AG04450 (cell line): ENCODE results near the gene MAPRE2. TPM values are rescaled to one million over a fixed set of nuclear protein-coding genes. Genes with fewer than 3 reads are reported as not detected.

Source experiments
- CTCF ChIA-PET: fragments of 300-600, 350-600 bp; formaldehyde crosslinking; extraction: SDS; loops from one replicate; lab custom pipeline; 2022; ENCODE audit warnings: antibody characterized with exemption, inconsistent platforms; lab: Charles Lee
- POLR2A ChIA-PET: fragments of 350-600 bp; formaldehyde crosslinking; extraction: SDS; loops from one replicate; lab custom pipeline; 2021; ENCODE audit warnings: antibody characterized with exemption, inconsistent platforms; lab: Yijun Ruan, JAX
- DNase-seq: peaks from one replicate; pipeline ENCODE4 v3.0.0-alpha.2; 2011; ENCODE audit warnings: low read depth, low spot score
- H3K27ac ChIP-seq: one replicate; pipeline ENCODE4 v1.5.1; 2012; ENCODE audit warnings: low read depth, low read length, control low read depth
- H3K27me3 ChIP-seq: one replicate; pipeline ENCODE4 v1.6.0; 2012; ENCODE audit warnings: low read length; ENCODE audit not compliant: control insufficient read depth, insufficient read depth
- H3K4me3 ChIP-seq: 2 replicates; pipeline ENCODE4 v1.5.1; 2011; ENCODE audit warnings: mild to moderate bottlenecking, low read depth, low read length, control low read depth
- H3K9me3 ChIP-seq: 2 replicates; pipeline ENCODE4 v1.5.1; 2012; ENCODE audit warnings: low read length; ENCODE audit not compliant: control insufficient read depth, insufficient read depth
- CTCF ChIP-seq: IDR thresholded peaks from 2 replicates; pipeline ENCODE4 v1.5.1; 2011; ENCODE audit warnings: low read depth, low read length, control low read depth, inconsistent platforms
- polyA plus RNA-seq: library from polyadenylated mRNA; depleted of rRNA; stranded (reverse); fragments of >200 nt; gene quantifications from 2 replicates; pipeline ENCODE4 v1.2.3, GENCODE V29; 2011

The MAPRE2 gene
- polyA plus RNA-seq, 1 experiment = 48.8 TPM

GRCh38 chr18:35178260-35178659 lies 137.0 kb downstream of the MAPRE2 start:
- POLR2A ChIA-PET = no interaction called here
- no peak overlapping the region for H3K27ac ChIP-seq
- TF ChIP-seq CTCF = no peak

GRCh38 chr18:35179906-35180305 lies 138.7 kb downstream of the MAPRE2 start:
- Histone ChIP-seq H3K4me3 (no peak overlapping the region), H3K9me3 (no peaks in the 10 kb centered on the region), H3K27ac (no peak overlapping the region), H3K27me3 (peaks cover 6% of the 10 kb centered on the region)
- TF ChIP-seq CTCF = no peak
- ChIA-PET CTCF (no interaction called here), POLR2A (no interaction called here)
- DNase-seq = no peak

More at GRCh38 chr18:35178260-35178659, 137.0 kb downstream of the MAPRE2 start:
- no peak for DNase-seq
- CTCF ChIA-PET = no interaction called here
- H3K4me3 ChIP-seq = no peak overlapping the region
- H3K27me3 ChIP-seq = no peaks in the 10 kb centered on the region
- no peaks in the 10 kb centered on the region for H3K9me3 ChIP-seq

DNA sequence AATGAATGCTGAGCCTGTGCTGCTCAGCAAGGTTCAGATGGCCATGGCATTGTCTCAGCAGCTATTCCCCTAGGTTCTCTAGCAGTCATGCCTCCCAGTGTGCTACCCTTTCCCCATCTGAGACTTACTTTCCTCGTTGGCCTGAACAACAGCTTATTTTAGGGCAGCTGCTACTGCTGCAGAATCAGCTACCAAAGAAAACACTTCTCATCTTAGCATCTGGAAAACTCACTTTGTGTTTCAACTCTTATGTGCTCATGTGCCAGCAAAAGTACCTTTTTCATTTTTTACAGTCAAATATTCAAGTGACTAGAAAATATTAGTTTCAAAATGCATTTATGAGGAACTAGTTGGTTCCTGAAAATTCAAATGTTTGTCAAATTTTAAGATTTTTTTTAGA lies 139.2 kb downstream of the MAPRE2 start:
- CTCF ChIA-PET = no interaction called here
- no peak for DNase-seq
- Histone ChIP-seq H3K27me3 (peaks cover 6% of the 10 kb centered on the region), H3K27ac (no peak overlapping the region), H3K4me3 (no peak overlapping the region), H3K9me3 (no peaks in the 10 kb centered on the region)
- POLR2A ChIA-PET = no interaction called here
- no peak for TF ChIP-seq CTCF

DNA sequence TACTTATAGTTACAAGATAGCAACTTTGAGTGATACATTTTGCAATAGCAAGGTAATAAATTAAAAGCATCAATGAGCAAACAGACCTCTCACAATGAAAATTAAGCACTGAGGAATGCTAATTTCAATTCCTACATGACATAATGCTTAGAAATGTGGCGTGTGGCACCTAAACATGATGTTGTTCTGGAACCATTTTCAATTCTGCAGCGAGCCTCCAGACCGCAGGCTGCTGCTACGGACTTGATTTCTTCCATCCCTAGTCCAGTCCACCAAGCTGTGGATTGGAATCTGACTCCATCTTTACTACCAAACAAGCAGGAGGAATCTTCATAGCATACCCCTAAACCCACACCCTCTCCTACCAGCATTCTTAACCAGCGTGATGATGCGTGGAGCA lies 140.9 kb downstream of the MAPRE2 start:
- Histone ChIP-seq H3K4me3 (no peak overlapping the region), H3K27me3 (peaks cover 6% of the 10 kb centered on the region), H3K27ac (no peak overlapping the region), H3K9me3 (no peaks in the 10 kb centered on the region)
- POLR2A ChIA-PET = no interaction called here
- CTCF ChIA-PET = no interaction called here
- TF ChIP-seq CTCF = no peak
- DNase-seq = no peak

- POLR2A ChIA-PET = no interaction called here
- Histone ChIP-seq H3K27ac (no peak overlapping the region), H3K4me3 (no peak overlapping the region), H3K9me3 (no peaks in the 10 kb centered on the region), H3K27me3 (peaks cover 6% of the 10 kb centered on the region)
- TF ChIP-seq CTCF = no peak
- CTCF ChIA-PET = no interaction called here
- no peak for DNase-seq
Measured at GRCh38 chr18:35183886-35184285, 142.7 kb downstream of the MAPRE2 start.
